ENCODE results near the gene SEZ6. TPM values are rescaled to one million over a fixed set of nuclear protein-coding genes. Genes with fewer than 3 reads are reported as not detected.

Gene SEZ6
- total RNA-seq, 2 experiments from 2014 or later, result 0.31 TPM; not detected in 1

- intact Hi-C loops (cut with DNase I, micrococcal nuclease), result loop anchor here (1.0 to 5.0 kb wide), 5 partner anchors 13 to 190 kb away; partner anchors contain the start of genes DHRS13 (in 1 of the 2), PHF12 (in 1 of the 2) and TLCD1 (in 1 of the 2)
- H3K27ac ChIP-seq (ENCODE audit: low read depth in 1 of 2, low read length in 2 of 2), result no peak overlapping the region
- H3K9me3 ChIP-seq (ENCODE audit: control insufficient read depth in 1 of 2, insufficient read depth in 1 of 2, low read length in 2 of 2), result no peaks in the 10 kb centered on the region
- no peaks in the 10 kb centered on the region for H3K9me3 Mint-ChIP-seq
- H3K4me1 Mint-ChIP-seq (ENCODE audit: low read depth), result peaks cover 8% of the 10 kb centered on the region
- no peaks in the 10 kb centered on the region for H3K27me3 ChIP-seq (ENCODE audit: control insufficient read depth in 1 of 2, insufficient read depth in 2 of 2, low read length in 2 of 2)
- no peaks in the 10 kb centered on the region for H3K27me3 Mint-ChIP-seq
- H3K36me3 ChIP-seq (ENCODE audit: insufficient read depth, low read length), result peaks cover 94% of the 10 kb centered on the region
- no peak overlapping the region for H3K4me3 ChIP-seq (ENCODE audit: low read length)
- H3K27ac Mint-ChIP-seq, result peak overlapping the region; percentile 34
- H3K4me3 Mint-ChIP-seq, result no peak overlapping the region
- ATAC-seq (ENCODE audit: poor library complexity) (peak; percentile 86), DNase-seq (peak in 12 of 14 experiments; percentile 22 to 72 (median 38))
- H3K36me3 Mint-ChIP-seq (ENCODE audit: low read depth), result peaks cover 95% of the 10 kb centered on the region
- peak; percentile 85 for TF ChIP-seq CTCF (IDR thresholded peaks at IDR 0.05)
- ChIA-PET POLR2A (interaction anchor here (1.0 to 1.5 kb wide), 4 partner anchors 9 to 33 kb away, joined by 3 to 4 read pairs (median 4); partner anchors contain the start of gene FLOT2), CTCF (interaction anchor here (0.8 to 2.3 kb wide), 12 partner anchors 10 to 190 kb away, joined by 3 to 13 read pairs (median 4); partner anchors contain the start of genes DHRS13 and TLCD1)
- H3K4me1 ChIP-seq (ENCODE audit: insufficient read depth, low read length), result no peaks in the 10 kb centered on the region
Observed at GRCh38 chr17:28916302-28916934, 89.4 kb downstream of the SEZ6 start.

GRCh38 chr17:28912938-28913333 lies 92.9 kb downstream of the SEZ6 start:
- POLR2A ChIA-PET, result no interaction called here
- Mint-ChIP-seq H3K27me3 (no peaks in the 10 kb centered on the region), H3K36me3 (ENCODE audit: low read depth) (peaks cover 97% of the 10 kb centered on the region)

GRCh38 chr17:28912281-28912937 lies 93.4 kb downstream of the SEZ6 start:
- ChIA-PET POLR2A (no interaction called here), CTCF (interaction anchor here (0.6 to 1.6 kb wide), 4 partner anchors 9 to 176 kb away, joined by 3 to 4 read pairs (median 3); no protein-coding TSS in a partner anchor)
- Mint-ChIP-seq H3K27ac (peak overlapping the region; percentile 49), H3K4me3 (no peak overlapping the region), H3K9me3 (no peaks in the 10 kb centered on the region), H3K27me3 (no peaks in the 10 kb centered on the region), H3K4me1 (ENCODE audit: low read depth) (peaks cover 6% of the 10 kb centered on the region), H3K36me3 (ENCODE audit: low read depth) (peaks cover 97% of the 10 kb centered on the region)
- DNase-seq, result peak in 3 of 14 experiments; percentile 36 to 49 (median 43)
- Histone ChIP-seq H3K36me3 (ENCODE audit: insufficient read depth, low read length) (peaks cover 98% of the 10 kb centered on the region), H3K9me3 (ENCODE audit: control insufficient read depth in 1 of 2, insufficient read depth in 1 of 2, low read length in 2 of 2) (no peaks in the 10 kb centered on the region), H3K4me1 (ENCODE audit: insufficient read depth, low read length) (no peaks in the 10 kb centered on the region), H3K27ac (ENCODE audit: low read depth in 1 of 2, low read length in 2 of 2) (no peak overlapping the region), H3K27me3 (ENCODE audit: control insufficient read depth in 1 of 2, insufficient read depth in 2 of 2, low read length in 2 of 2) (no peaks in the 10 kb centered on the region), H3K4me3 (ENCODE audit: low read length) (no peak overlapping the region)
- no peak for TF ChIP-seq CTCF (IDR thresholded peaks at IDR 0.05)
- intact Hi-C loops (cut with DNase I, micrococcal nuclease), result no loop called here
- no peak for ATAC-seq (ENCODE audit: poor library complexity)

More at GRCh38 chr17:28912938-28913333, 92.9 kb downstream of the SEZ6 start:
- Mint-ChIP-seq H3K9me3 (no peaks in the 10 kb centered on the region), H3K27ac (peak overlapping the region; percentile 49), H3K4me3 (no peak overlapping the region), H3K4me1 (ENCODE audit: low read depth) (peaks cover 6% of the 10 kb centered on the region)
- peaks cover 98% of the 10 kb centered on the region for H3K36me3 ChIP-seq (ENCODE audit: insufficient read depth, low read length)
- DNase-seq, result no peak
- no peaks in the 10 kb centered on the region for H3K4me1 ChIP-seq (ENCODE audit: insufficient read depth, low read length)
- CTCF ChIA-PET, result interaction anchor here (0.6 to 1.6 kb wide), 4 partner anchors 10 to 175 kb away, joined by 3 to 4 read pairs (median 3); no protein-coding TSS in a partner anchor
- ATAC-seq (ENCODE audit: poor library complexity), result no peak
- H3K27me3 ChIP-seq (ENCODE audit: control insufficient read depth in 1 of 2, insufficient read depth in 2 of 2, low read length in 2 of 2), result no peaks in the 10 kb centered on the region
- no peak overlapping the region for H3K27ac ChIP-seq (ENCODE audit: low read depth in 1 of 2, low read length in 2 of 2)
- no peak overlapping the region for H3K4me3 ChIP-seq (ENCODE audit: low read length)
- no peak for TF ChIP-seq CTCF (IDR thresholded peaks at IDR 0.05)
- intact Hi-C loops (cut with DNase I, micrococcal nuclease), result no loop called here
- no peaks in the 10 kb centered on the region for H3K9me3 ChIP-seq (ENCODE audit: control insufficient read depth in 1 of 2, insufficient read depth in 1 of 2, low read length in 2 of 2)

Data from CD4-positive, alpha-beta T cell (primary cell).